ENCODE results near the gene IGFL1. TPM values are rescaled to one million over a fixed set of nuclear protein-coding genes. Genes with fewer than 3 reads are reported as not detected.

Gene IGFL1
- total and polyA plus RNA-seq, 2 of the 8 experiments (the other 6 are each of a cell fraction or from before 2014, with no cell fraction given) = not detected

GRCh38 chr19:46225558-46226004, 4.0 kb upstream of the IGFL1 start:
- Histone ChIP-seq H3K14ac (ENCODE audit: insufficient read length) (no peak overlapping the region), H3K36me3 (ENCODE audit: control insufficient read depth in 2 of 4, insufficient read depth in 4 of 4, low read length in 3 of 4) (no peaks in the 10 kb centered on the region), H2BK20ac (ENCODE audit: low read length) (no peak overlapping the region), H2BK5ac (ENCODE audit: low read depth, low read length) (no peak overlapping the region), H3K9ac (replicated peaks in 1 of 4; ENCODE audit: extremely low read depth in 1 of 4, low read depth in 3 of 4, low read length in 3 of 4) (no peak overlapping the region), H4K5ac (ENCODE audit: insufficient read length, low read depth, low read length) (no peak overlapping the region), H2BK12ac (ENCODE audit: low read depth, low read length) (no peak overlapping the region), H2AFZ (ENCODE audit: low read length) (no peak overlapping the region), H3K23me2 (ENCODE audit: low read depth, low read length) (no peaks in the 10 kb centered on the region), H2BK120ac (replicated peaks; ENCODE audit: low read depth, low read length) (no peak overlapping the region), H3K4me2 (ENCODE audit: insufficient read depth in 1 of 2, low read depth in 2 of 2, low read length in 2 of 2) (no peak overlapping the region), H4K91ac (replicated peaks; ENCODE audit: insufficient read length, low read length) (no peak overlapping the region), H3K79me1 (ENCODE audit: low read depth, low read length) (no peaks in the 10 kb centered on the region), H3K56ac (replicated peaks; ENCODE audit: insufficient read length, low read depth, low read length) (no peak overlapping the region), H3K9me3 (ENCODE audit: insufficient read depth in 2 of 2, low read depth in 1 of 2, low read length in 1 of 2) (no peaks in the 10 kb centered on the region), H2BK15ac (ENCODE audit: low read length) (no peak overlapping the region), H4K20me1 (replicated peaks in 1 of 2; ENCODE audit: control insufficient read depth in 1 of 2, insufficient read depth in 2 of 2, low read length in 2 of 2) (no peaks in the 10 kb centered on the region), H2AK5ac (ENCODE audit: low read depth, low read length) (no peak overlapping the region), H3K4me3 (ENCODE audit: extremely low read depth in 1 of 4, insufficient read depth in 2 of 4, low read depth in 3 of 4, low read length in 4 of 4) (no peak overlapping the region), H3K27ac (ENCODE audit: low read depth, low read length) (no peak overlapping the region), H3K27me3 (replicated peaks in 1 of 4; ENCODE audit: control insufficient read depth in 3 of 4, extremely low read depth in 1 of 4, insufficient read depth in 3 of 4, low read length in 3 of 4) (peaks cover 0 to 2% (median under 1%) of the 10 kb centered on the region in 4 experiments; a peak in 1 of 7 replicates), H3K79me2 (ENCODE audit: control insufficient read depth in 1 of 2, insufficient read depth in 2 of 2, low read length in 2 of 2) (no peaks in the 10 kb centered on the region), H4K8ac (ENCODE audit: extremely low read depth, insufficient read depth, low read length) (no peak overlapping the region), H3K23ac (ENCODE audit: insufficient read length) (no peak overlapping the region), H3K4me1 (replicated peaks in 1 of 4; ENCODE audit: control insufficient read depth in 3 of 4, insufficient read depth in 4 of 4, low read length in 3 of 4) (0 out of 7 replicates have a peak, but pooled peaks cover 0 to 3% (median 0%) of the 10 kb centered on the region in 4 experiments), H3K18ac (ENCODE audit: extremely low read depth, low read length) (no peak overlapping the region), H3K4ac (replicated peaks; ENCODE audit: insufficient read length, low read depth, low read length) (no peak overlapping the region)
- WGBS, 2 experiments (ENCODE audit: extremely low coverage in 1 of 2, insufficient coverage in 1 of 2, insufficient read length in 1 of 2, insufficient replicate concordance in 2 of 2, low coverage in 1 of 2, low lambda C conversion rate in 2 of 2, missing lambda C conversion rate in 1 of 2) = 84% methylated on average over 5 of the region's 5 CpGs; no CpG with 5 or more reads in 1 of the 2 experiments
- FAIRE-seq (peak; percentile 45), DNase-seq (ENCODE audit: low read depth in 1 of 2, low spot score in 2 of 2) (no peak)
- CTCF ChIA-PET (ENCODE audit: partially characterized antibody) = interaction anchor here (0.9 to 1.0 kb wide), 2 partner anchors 36 kb away, joined by 3 read pairs; no protein-coding TSS in a partner anchor
- POLR2A ChIA-PET (ENCODE audit: partially characterized antibody) = no interaction called here
- no peak for TF ChIP-seq SIN3A (conservative IDR thresholded peaks at IDR 0.05 in 1 of 2, IDR thresholded peaks at IDR 0.05 in 1 of 2; ENCODE audit: low read depth in 1 of 2, low read length in 2 of 2)
- TF ChIP-seq SP4 (IDR thresholded peaks at IDR 0.05; ENCODE audit: low read length) = no peak
- TF ChIP-seq ZNF274 (IDR thresholded peaks at IDR 0.05; ENCODE audit: borderline replicate concordance, extremely low read depth, low read length) = no peak

Measured in H1 (cell line).